ENCODE data around the gene DNAJC5G. TPM values are rescaled to one million over a fixed set of nuclear protein-coding genes. Genes with fewer than 3 reads are reported as not detected.

The DNAJC5G gene, protein sequence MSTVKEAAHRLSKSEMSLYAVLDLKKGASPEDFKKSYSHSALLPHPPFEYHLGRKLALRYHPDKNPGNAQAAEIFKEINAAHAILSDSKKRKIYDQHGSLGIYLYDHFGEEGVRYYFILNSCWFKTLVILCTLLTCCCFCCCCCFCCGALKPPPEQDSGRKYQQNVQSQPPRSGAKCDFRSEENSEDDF
- total RNA-seq (3.6 and 14.1 TPM in 2 replicates), polyA plus RNA-seq (4.4 and 7.5 TPM in 2 replicates)

DNA sequence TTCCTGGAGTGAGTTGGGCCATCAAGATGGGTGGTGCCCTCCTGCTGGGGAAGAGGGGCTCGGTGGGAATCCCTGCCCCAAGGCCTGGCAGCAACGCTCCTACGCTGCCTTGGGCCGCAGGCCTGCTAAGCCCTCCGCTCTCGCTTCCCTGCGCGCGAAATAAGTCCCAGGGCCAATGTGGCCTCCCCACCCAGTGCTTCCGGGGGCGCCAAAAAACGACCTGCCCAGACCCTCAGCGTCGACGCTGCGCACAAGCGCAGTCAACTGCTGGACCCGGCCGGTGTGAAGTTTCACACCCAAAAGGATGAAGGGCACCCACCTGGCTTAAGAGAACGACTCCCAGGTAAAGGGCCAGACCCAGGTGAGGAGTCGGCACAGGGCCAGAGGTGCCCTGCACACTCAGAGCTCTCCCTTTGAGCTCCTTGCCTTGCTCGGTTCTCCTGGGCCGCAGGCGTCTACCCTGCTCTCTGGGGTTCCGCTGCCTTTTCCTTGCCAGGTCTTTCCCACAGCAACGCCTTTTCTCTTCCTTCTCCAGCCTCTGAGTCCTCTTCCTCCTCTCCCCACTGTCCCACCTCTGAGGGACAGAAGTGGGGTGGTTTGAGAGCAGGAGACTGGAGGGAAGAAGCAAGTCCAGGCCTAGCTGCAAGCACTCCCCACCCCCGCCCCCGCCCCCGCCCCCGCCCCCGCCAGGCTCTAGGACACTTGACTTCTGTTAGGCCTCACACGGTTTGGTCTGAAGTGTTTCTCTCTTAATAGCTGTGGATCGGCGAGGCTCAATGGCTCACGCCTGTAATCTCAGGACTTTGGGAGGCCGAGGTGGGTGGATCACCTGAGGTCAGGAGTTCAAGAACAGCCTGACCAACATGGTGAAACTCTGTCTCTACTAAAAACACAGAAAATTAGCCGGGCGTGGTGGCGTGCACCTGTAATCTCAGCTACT lies at the start of gene DNAJC5G:
Gene DNAJC5G (plus strand): TSS at position 223 of the 940 bp plus-strand sequence. CDS start 1,296 bp downstream, outside the sequence.
- TF ChIP-seq CTCF (IDR thresholded peaks at IDR 0.05; ENCODE audit: low read depth, low read length) = no peak
- Histone ChIP-seq H3K36me3 (no peaks in the 10 kb centered on the region), H3K9me3 (ENCODE audit: low read depth) (no peaks in the 10 kb centered on the region), H3K27me3 (no peaks in the 10 kb centered on the region), H3K4me3 (no peak within 1 kb of the TSS), H3K27ac (peak within 1 kb of the TSS; percentile 96), H3K4me1 (ENCODE audit: low read depth) (peaks cover 60% of the 10 kb centered on the region)
- peak in 1 of 2 donors; percentile 69 for DNase-seq (ENCODE audit: low read depth in 1 of 2, low spot score in 1 of 2)

- no peak for TF ChIP-seq CTCF (IDR thresholded peaks at IDR 0.05; ENCODE audit: low read depth, low read length)
- no peak for DNase-seq (ENCODE audit: low read depth in 1 of 2, low spot score in 1 of 2)
- H3K27me3 ChIP-seq = no peaks in the 10 kb centered on the region
- peaks cover 60% of the 10 kb centered on the region for H3K36me3 ChIP-seq
- no peak overlapping the region for H3K4me3 ChIP-seq
- no peaks in the 10 kb centered on the region for H3K9me3 ChIP-seq (ENCODE audit: low read depth)
- no peak overlapping the region for H3K27ac ChIP-seq
- H3K4me1 ChIP-seq (ENCODE audit: low read depth) = no peaks in the 10 kb centered on the region
Measured at GRCh38 chr2:27225526-27225925, 49.7 kb upstream of the DNAJC5G start.

- no peaks in the 10 kb centered on the region for H3K27me3 ChIP-seq
- no peaks in the 10 kb centered on the region for H3K9me3 ChIP-seq (ENCODE audit: low read depth)
- H3K4me1 ChIP-seq (ENCODE audit: low read depth) = no peaks in the 10 kb centered on the region
- no peak for DNase-seq (ENCODE audit: low read depth in 1 of 2, low spot score in 1 of 2)
- TF ChIP-seq CTCF (IDR thresholded peaks at IDR 0.05; ENCODE audit: low read depth, low read length) = no peak
- no peak overlapping the region for H3K27ac ChIP-seq
- peaks cover 62% of the 10 kb centered on the region for H3K36me3 ChIP-seq
- no peak overlapping the region for H3K4me3 ChIP-seq
Measured at GRCh38 chr2:27227501-27227900, 47.7 kb upstream of the DNAJC5G start.

DNA sequence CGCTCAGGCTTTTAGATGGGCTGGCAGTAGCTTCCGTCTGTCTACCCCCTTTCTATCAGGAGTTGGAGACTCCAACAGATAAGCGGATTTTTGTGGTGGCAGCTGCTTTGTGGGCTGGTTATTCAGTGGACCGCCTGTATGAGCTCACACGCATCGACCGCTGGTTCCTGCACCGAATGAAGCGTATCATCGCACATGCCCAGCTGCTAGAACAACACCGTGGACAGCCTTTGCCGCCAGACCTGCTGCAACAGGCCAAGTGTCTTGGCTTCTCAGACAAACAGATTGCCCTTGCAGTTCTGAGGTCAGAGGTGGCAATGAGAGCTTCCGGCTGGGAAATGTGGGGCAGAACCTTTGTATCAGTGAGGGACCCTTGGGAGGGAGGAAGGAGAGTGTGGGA lies 43.3 kb upstream of the DNAJC5G start:
- no peak for DNase-seq (ENCODE audit: low read depth in 1 of 2, low spot score in 1 of 2)
- H3K27ac ChIP-seq = no peak overlapping the region
- TF ChIP-seq CTCF (IDR thresholded peaks at IDR 0.05; ENCODE audit: low read depth, low read length) = no peak
- H3K4me1 ChIP-seq (ENCODE audit: low read depth) = no peaks in the 10 kb centered on the region
- H3K4me3 ChIP-seq = no peak overlapping the region
- H3K36me3 ChIP-seq = peaks cover 66% of the 10 kb centered on the region
- H3K9me3 ChIP-seq (ENCODE audit: low read depth) = no peaks in the 10 kb centered on the region
- H3K27me3 ChIP-seq = no peaks in the 10 kb centered on the region

DNA sequence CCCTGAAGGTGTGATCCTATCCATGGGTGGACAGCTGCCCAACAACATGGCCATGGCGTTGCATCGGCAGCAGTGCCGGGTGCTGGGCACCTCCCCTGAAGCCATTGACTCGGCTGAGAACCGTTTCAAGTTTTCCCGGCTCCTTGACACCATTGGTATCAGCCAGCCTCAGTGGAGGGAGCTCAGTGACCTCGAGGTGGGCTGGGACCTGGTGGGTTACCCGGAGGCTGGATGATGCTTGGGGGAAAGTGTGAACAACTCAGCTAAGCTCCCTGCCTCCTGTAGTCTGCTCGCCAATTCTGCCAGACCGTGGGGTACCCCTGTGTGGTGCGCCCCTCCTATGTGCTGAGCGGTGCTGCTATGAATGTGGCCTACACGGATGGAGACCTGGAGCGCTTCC lies 41.9 kb upstream of the DNAJC5G start:
- DNase-seq (ENCODE audit: low read depth in 1 of 2, low spot score in 1 of 2) = no peak
- no peak overlapping the region for H3K27ac ChIP-seq
- peaks cover 56% of the 10 kb centered on the region for H3K36me3 ChIP-seq
- no peaks in the 10 kb centered on the region for H3K27me3 ChIP-seq
- no peaks in the 10 kb centered on the region for H3K4me1 ChIP-seq (ENCODE audit: low read depth)
- no peaks in the 10 kb centered on the region for H3K9me3 ChIP-seq (ENCODE audit: low read depth)
- no peak overlapping the region for H3K4me3 ChIP-seq
- no peak for TF ChIP-seq CTCF (IDR thresholded peaks at IDR 0.05; ENCODE audit: low read depth, low read length)
